NCI-H146 (cell line): ENCODE data around the gene SLK.

Experiments used
- DNase-seq: peaks from one replicate; lab custom pipeline; 2025; lab: John Stamatoyannopoulos, UW

The SLK gene

GRCh38 chr10:104054430-104054829 is 87.5 kb downstream of the SLK start:
- no peak for DNase-seq

GRCh38 chr10:104056619-104057273 is 89.8 kb downstream of the SLK start:
- DNase-seq: no peak

GRCh38 chr10:104057717-104058116 is 90.8 kb downstream of the SLK start:
- DNase-seq: no peak

- no peak for DNase-seq
Measured at GRCh38 chr10:104059364-104059763, 92.4 kb downstream of the SLK start.

- no peak for DNase-seq
Measured at GRCh38 chr10:104061196-104061595, 94.3 kb downstream of the SLK start.

GRCh38 chr10:104065748-104066147 is 98.8 kb downstream of the SLK start:
- no peak for DNase-seq

- no peak for DNase-seq
Measured at GRCh38 chr10:104066945-104067344, 100.0 kb downstream of the SLK start.

GRCh38 chr10:104067525-104067924 is 100.6 kb downstream of the SLK start:
- DNase-seq: peak; percentile 77

GRCh38 chr10:104069613-104070012 is 102.7 kb downstream of the SLK start:
- no peak for DNase-seq

GRCh38 chr10:104072786-104073185 is 105.8 kb downstream of the SLK start:
- no peak for DNase-seq

GRCh38 chr10:104074505-104074904 is 107.6 kb downstream of the SLK start:
- no peak for DNase-seq

- peak; percentile 89 for DNase-seq
Measured at GRCh38 chr10:104076743-104077160, 109.8 kb downstream of the SLK start.

GRCh38 chr10:104077247-104077646 is 110.3 kb downstream of the SLK start:
- DNase-seq: peak; percentile 85

GRCh38 chr10:104077663-104078151 is 110.8 kb downstream of the SLK start:
- peak; percentile 51 for DNase-seq
